Anterior cingulate cortex (tissue), 58 donors: ENCODE results near the gene KRTAP10-10.
"Not testable (repeated sequence)": the region's sequence is repeated elsewhere in the genome, so short reads cannot be mapped to it uniquely, and the experiment has no call there.

Experiments used
- DNase-seq, 58 donors: peaks; one replicate each; lab custom pipeline; 2025; lab: John Stamatoyannopoulos, UW

KRTAP10-10 gene

DNA sequence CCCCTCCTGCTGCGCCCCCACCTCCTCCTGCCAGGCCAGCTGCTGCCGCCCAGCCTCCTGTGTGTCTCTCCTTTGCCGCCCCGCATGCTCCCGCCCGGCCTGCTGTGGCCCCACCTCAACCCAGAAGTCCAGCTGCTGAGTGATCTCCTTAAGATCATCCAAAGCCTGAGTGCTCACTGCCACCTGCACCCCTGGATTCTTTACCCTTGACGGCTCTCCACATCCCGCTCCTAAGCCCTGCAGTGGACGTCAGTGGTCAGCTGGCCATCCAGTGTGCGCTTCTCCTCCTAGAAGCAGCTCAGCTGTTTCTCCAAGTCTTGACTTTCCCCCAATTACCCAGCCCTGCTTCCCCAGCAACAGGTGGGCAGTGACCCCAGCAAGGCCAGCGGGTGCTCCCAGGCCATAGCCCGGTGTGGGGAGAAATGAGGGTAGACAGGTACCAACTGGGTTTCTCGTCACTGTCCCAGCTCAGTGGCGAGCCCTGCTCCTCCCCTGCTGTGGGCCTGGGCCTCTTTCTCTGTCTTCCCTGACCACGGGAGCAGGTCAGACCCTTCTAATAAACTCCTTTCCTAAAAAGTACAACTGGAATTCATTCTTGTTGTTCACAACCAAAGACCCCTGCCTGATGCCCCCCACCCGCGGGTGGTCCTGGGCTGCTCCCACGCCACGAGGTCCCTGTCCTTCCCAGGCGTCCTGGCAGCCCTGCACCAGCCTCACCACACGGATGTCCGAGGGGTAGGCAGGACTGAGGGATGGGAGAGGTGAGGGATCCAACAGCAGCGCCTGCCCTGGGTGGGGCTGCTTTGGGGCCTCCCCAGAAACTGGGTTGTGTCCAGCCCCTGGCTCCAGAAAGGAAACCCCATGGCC lies 35.3 kb upstream of the KRTAP10-10 start:
- DNase-seq, result no peak

DNA sequence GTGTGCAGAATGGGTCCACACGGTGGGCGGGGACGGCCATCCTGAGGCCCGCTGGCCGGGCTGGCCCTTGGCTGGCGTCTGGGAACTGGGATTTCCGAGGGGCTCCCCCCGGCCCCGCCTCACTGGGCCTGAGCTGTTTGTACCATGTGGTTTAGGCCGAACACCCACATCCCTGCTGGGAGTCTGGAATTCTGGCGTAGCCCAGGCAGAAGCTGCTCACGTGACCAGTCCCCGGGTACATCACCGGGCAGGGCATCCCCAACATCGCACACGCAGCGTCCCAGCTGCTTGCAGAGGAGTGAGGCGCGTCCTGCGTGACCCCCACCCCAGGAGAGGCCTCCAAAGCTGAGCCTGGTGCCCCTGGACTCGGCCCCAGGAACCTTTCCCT lies 34.7 kb upstream of the KRTAP10-10 start:
- DNase-seq, result no peak

DNA sequence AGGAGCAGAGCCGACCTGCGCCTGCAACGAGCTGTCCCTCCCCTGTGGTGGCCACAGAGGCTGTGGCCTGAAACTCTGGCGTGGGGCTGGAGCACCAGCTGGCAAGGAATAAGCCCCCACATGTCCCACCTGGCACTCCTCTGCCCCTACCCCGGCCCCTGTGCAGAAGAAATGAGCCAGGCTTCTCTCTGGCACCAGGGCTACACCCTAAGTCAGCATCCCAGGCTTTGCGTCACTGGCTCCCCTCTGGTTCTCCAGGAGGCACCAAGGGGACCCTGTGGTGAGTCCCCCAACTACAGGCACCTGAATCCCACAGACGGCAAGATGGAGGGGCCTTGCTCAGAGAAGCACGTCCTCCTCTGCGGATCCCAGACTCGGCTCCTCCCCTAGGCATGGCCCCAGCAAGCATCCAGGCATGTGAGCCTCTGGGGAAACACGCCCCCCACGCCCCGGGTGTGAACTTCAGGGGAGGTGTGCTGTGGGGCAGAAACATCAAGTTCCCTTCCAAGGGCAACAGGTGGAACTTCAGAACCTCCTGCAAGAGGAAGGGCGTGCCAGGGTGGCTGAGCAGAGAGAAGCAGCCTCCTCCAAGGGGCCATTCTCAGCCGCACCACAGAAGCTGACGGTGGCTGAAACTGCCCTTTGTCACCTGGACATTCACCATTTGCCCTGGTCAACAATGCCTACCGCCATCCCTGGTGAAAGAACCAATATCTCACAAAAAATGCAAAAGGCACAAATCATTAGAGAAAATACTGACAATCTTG lies 33.9 kb upstream of the KRTAP10-10 start:
- no peak for DNase-seq

DNA sequence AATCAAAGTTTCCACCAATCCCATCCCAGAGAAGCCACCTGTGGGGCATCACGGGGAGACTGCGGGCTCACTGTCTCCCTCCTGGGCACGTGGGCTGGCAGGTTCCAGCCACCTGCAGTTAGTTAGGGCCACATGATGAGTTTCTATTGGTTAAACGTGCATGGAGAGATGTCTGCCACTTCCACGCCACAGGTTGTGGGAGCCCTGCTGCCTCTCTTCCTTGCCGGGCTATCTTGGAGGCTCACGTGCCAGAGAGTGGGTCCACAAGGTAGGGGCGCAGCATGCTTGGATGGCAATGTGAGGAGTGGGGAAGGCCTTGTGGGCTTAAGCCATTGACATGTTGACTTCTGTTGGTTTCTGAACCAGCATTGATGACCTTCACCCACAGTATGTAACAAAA lies 33.2 kb upstream of the KRTAP10-10 start:
- no peak for DNase-seq

DNA sequence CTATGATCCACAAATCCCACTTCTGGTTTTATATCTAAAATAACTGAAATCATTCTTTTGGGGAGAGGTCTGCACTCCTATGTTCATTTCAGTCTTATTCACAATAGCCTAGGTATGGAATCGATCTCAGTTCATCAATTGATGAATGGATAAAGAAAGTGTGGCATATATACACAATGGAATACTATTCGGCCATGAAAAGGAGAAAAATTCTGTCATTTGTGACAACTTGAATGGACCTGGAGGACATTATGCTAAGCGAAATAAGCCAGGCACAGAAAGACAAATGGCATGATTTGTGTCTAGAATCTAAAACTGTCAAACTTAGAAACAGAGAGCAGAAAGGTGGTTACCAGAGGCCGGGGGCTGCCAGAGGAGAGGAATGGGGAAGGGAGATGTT lies 30.7 kb upstream of the KRTAP10-10 start:
- DNase-seq, result no peak

DNA sequence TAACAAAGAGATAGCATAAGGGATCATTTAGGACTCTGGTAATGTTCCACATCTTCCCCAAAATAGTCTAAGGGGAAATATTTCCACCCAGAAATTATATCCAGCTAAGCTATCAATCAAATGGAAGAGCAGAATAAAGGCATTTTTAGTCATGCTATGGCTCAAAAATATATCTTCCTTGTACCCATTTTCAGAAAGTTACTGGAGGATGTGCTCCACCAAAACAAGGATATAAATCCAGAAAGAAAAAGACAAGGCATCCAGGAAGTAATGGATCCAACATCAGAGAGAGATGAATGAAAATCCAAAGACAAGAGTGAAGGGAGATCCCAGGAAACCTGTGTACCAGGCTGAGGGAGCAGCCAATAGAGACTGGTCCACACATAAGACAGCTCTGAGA lies 28.0 kb upstream of the KRTAP10-10 start:
- no peak for DNase-seq

DNA sequence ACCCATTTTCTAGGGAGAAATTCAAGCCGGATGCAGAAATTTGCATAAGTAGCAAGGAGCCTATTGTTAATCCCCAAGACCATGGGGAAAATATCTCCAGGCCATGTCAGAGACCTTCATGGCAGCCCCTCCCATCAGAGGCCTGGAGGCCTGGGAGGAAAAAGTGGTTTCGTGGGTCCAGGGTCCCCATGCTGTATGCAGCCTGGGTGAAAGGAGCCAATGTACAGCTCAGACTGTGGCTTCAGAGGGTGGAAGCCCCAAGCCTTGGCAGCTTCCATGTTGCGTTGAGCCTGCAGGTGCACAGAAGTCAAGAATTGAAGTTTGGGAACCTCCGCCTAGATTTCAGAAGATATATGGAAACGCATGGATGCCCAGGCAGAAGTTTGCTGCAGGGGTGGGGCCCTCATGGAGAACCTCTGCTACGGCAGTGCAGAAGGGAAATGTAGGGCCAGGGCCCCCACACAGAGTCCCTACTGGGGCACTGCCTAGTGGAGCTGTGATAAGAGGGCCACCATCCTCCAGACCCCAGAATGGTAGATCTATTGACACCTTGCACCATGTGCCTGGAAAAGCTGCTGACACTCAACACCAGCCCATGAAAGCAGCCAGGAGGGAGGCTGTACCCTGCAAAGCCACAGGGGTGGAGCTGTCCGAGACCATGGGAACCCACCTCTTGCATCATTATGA lies 26.9 kb upstream of the KRTAP10-10 start:
- DNase-seq, result not testable (repeated sequence)

DNA sequence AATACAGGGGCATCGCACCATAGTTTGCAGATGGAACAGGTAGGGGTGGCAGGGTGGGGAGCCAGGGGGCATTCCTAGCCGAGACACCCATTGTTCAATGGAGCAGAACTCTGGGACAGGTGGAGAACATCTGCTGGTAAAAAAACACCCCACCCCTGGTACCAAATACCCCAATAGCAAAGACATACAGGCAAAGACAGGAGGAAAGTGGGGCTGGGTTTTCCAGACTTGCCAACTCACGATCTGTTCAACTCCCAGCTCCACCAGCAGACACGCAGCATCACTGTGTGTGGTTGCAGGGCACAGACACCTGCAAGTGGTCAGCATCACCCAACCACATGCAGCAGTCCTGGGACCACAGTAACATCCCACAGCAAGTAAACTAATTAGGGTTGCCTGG lies 25.6 kb upstream of the KRTAP10-10 start:
- no peak for DNase-seq

DNA sequence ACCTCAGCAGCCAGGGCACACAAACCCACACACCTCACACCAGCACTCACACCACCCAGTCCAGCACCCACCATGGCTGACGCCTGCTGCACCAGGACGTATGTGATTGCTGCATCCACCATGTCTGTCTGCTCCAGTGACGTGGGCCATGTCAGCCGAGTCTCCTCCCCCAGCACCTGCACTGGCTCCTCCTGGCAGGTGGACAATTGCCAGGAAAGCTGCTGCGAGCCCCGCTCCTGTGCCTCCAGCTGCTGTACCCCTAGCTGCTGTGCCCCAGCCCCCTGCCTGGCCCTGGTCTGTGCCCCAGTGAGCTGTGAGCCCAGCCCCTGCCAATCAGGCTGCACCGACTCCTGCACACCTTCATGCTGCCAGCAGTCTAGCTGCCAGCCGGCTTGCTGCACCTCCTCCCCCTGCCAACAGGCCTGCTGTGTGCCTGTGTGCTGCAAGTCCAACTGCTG lies 25.1 kb upstream of the KRTAP10-10 start, which contains the start of gene KRTAP10-8:
KRTAP10-8 (plus strand) TSS at position 51 of the 458 bp plus-strand sequence; CDS start at position 73, 22 bp downstream.
- no peak for DNase-seq

DNA sequence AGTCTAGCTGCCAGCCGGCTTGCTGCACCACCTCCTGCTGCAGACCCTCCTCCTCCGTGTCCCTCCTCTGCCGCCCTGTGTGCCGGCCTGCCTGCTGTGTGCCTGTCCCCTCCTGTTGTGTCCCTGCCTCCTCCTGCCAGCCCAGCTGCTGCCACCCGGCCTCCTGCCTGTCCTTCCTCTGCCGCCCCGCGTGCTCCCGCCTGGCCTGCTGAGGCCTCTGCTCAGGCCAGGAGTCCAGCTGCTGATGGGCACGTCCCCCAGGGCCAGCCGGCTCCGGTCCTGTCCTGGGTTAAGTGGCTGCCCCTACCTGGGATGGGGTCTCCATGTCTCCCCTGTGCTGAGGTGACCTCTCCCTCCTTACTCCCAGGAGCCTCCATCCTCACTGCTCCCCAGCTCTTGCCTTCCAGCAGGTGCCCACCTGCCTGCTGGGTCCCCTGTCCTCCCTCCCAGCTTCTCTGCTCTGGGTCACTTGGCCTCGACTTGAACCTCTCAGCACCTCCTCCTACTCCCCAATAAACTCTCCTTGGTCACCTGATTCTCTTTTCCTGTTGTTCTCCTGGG lies 24.4 kb upstream of the KRTAP10-10 start:
- no peak for DNase-seq

DNA sequence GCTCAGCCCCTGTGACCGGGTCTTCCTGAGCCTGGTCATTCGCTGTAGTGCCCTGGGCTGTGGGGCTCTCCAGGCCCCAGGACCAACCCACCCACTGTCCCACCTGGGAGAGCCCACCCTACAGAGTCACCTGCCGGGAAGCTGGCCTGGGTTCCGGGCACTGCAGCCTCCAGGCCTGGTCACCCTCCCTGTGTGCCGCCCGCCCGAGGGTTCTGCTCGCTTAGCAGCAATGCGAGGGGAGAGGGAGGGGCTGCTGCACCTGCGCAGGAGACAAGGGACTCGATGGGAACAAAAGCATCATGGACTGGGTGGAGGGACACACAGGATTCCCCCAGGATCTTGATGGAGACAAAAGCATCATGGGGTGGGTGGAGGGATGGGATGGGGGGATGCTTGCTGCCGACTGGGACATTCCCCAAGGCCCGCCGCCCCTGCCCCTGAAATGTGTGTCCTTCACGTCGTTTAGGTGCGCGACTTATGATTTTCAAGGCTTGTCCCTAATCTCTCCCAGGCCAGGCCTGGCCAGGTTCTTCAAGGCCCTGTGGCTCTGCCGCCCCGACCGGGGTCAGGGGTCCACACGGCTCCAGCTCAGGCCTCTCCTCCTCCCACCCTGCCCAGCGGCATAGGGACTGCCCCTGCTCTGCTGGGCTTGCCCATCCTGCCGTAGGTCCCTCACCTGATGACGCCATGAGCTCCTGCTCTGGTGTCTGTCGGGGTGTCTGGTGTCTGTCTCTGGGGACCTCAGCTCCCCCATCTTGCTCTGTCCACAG lies 23.6 kb upstream of the KRTAP10-10 start:
- DNase-seq, result no peak

DNA sequence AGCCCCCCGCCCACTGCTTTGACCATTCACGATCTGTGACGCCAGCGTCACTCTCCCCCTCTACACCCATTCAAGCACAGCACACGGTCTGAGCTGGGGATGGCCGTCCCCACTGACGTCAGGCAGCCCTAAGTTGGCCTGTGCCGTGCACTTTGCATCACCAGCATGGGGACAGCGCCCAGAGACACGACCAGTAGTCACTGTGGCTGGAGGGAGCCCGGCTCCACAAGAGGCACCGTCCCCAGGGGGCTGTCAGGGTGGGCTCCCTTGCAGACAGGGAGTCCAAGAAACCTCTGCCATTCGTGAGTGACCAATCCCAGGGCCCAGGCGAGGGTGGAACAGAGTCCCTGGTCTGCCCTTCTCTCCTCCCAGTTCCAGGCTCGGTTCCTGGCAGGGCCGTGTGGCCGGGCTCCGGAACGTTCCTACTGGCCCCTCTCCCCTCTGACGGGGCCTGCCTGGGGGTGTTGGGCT lies 23.0 kb upstream of the KRTAP10-10 start:
- DNase-seq, result no peak

DNA sequence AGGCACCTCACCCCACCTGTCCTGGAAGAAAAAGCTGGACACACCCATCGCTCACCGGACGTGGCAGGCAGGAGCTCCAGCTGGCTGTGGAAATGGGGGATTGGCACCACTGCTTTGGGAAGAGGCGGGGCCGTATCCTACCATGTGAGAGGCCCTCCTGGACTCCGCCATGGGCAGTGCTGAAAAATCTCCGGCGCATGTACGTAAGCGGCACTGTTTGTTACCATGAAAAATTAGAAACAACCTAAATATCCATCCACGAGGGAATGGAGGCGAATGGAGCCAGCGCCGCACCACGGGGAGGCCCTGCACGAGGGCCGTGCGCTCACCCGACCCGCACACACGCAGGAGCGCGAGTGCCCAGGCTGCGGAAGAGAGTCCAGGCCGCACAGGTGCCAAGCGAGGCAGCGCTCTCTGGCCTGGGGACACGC lies 22.2 kb upstream of the KRTAP10-10 start:
- no peak for DNase-seq

DNA sequence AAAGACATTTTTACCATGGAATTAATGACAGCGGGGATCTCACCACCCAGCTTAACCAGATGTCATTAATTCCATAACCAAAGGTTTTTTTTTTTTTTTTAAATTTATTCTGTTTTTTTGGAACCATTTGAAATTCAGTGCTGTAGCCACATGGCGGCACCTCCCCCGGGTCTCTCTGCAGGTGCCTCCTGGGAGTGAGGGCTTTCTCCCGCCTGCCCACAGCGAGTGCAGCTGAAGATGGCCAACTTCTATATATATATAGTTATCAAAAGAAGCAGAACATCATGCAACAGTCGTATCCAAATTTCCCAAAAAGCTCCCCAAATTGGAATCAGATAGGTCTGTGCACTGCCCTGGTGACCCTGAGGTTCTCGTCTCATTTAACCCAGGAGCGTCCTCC lies 21.7 kb upstream of the KRTAP10-10 start:
- no peak for DNase-seq

DNA sequence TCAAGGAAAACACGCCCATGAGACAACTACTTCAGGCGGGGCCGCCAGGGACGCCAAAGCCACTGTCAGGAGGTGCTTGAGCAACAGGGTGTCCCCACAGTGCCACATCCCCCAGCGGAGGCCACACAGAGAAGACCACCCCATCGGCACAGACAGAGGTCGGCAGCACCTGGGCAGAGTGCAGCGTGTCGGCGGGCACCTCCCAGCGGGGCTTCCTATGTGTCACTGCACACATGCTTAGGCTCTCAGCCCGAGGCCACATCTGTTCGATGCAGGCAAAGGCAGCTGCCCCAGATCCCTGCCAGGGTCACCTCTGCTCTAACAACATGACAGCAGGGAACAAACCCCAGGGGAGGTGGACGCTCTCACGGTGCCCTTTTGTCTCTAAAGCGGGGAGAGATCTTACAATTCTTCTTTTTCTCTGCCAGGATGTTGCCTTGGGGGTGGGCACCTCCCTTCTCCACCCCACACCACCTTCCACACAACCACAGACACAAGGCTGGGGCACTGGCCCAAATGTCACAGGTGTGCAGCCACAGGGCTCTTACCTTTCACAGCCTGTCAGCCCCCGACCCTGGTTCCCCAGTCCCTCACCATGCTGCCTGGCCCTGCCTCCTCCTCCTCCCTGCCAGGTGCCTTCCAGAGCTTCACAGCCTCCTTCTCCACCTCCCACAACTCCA lies 21.1 kb upstream of the KRTAP10-10 start:
- no peak for DNase-seq

DNA sequence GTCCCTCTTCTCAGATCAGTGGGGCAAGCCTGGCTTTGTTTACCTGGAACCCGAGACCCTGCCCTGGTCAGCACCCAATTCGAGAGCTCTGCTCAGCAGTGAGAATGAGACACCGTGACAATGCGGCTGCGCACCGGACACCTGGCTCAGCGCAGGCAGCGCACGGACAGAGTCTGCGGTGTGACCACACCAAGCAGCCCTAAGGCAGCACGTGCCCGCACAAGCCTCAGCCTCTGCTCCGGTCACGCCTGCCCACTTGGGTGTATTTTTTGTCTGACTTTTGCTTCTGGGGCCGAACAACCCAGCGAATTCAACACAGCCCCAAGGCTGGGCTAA lies 20.6 kb upstream of the KRTAP10-10 start:
- DNase-seq, result no peak

DNA sequence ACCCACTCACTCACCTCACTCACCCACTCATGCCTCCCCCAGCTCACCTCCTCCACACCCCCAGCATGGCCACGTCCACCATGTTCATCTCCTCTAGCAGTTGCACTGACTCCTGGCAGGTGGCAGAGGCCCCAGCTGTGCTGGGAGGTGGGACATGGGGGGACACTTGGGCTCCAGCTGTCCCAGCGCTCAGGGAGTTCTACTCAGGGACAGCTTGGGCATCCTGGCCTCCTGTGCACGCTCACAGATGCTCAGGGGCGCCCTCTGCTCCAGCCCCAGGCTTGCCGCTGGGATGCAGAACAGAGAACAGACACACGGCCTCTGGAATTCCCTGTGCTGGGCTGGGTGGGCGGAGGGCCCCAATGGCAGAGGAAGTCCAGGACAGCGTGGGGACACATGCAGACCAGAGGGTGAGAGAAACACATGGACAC lies 20.1 kb upstream of the KRTAP10-10 start:
- DNase-seq, result no peak

DNA sequence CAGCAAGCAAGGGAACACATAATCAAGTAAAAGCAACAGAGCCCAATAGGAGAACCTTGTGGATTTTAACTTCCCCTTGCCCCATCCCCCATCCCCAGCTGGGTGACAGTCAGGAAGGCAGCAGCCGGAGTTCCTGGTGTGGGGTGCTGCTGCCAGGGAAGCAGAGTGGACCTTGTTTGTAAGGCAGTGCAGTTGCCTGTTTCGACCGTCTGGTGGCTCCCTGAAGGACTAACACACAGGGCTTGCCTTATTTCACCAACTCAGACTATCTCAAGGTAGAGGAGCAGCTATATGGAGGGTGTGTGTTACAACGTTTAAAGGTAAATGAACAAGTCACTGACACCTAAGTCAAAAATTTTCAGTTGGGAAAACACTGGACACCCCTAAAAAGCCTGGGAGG lies 18.7 kb upstream of the KRTAP10-10 start:
- peak in 1 of 58 donors; percentile 12 for DNase-seq

DNA sequence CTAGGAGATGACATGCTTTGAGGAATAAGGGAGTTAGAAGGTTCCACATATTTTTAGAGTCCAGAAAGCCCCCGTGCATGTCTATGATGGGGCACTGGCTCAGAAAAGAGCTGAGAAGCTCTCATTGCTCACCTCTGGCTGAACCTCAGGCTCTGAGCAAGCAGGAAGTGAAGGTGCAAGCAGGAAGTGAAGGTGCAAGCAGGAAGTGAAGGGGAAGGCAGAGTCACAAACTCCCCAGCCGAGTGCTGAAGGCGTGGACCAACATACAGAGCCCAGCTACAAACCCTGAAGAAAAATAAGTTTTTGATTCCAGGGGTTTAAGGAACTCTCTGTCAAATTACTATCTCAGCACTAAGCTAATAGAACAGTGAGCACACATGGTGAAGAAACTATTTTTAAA lies 18.2 kb upstream of the KRTAP10-10 start:
- no peak for DNase-seq
